ENCODE measurements around the gene AFF3. TPM values are rescaled to one million over a fixed set of nuclear protein-coding genes. Genes with fewer than 3 reads are reported as not detected.

The AFF3 gene
- total and polyA plus RNA-seq, 10 of the 15 experiments (the other 5 are each of a cell fraction or from before 2014, with no cell fraction given) = 0.26 to 5.5 (median 3.0) TPM

DNA sequence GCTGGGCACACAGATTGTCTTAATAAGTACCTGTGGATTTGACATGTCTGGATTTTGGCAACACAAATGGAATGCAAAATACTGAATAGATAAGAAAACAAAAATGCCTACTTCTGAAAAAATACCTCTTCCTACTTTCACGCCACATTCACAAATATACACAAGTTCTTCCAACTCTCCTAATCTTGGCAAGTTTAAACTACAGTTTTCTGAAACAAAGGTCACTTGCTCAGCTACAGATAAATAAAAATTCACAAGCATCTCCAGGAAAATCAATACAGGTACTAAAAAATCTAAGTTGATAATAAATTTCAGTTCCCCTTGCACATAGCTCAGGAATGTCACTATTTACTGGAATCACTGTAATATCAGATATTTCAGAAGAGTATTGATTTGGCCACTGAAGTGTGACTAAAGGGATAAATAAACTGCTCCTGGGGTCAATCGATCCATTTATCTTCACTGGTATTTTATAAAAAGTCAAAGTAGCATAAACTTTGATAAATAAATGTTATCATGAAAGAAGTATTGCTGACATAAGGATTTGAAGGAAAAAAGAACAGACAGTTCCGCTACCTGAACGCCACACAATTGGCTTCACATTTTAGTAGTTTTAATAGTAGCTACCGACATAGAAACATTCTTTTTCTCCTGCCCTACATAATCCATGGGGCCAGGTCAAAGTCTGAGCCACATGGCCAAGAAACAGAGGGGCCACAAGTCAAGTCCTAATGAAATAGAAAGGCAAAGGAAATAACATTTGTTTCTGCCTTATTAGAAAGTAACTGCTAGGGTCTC, 243.1 kb downstream of the AFF3 start:
- WGBS (ENCODE audit: insufficient coverage, insufficient replicate concordance, low lambda C conversion rate, missing lambda C conversion rate) = 32% methylated on average over 5 of the region's 5 CpGs
- Histone ChIP-seq H3K9me3 (replicated peaks; ENCODE audit: control insufficient read depth, insufficient read depth, low read length) (no peaks in the 10 kb centered on the region), H3K27ac (ENCODE audit: control insufficient read depth, insufficient read depth) (no peak overlapping the region), H3K79me2 (ENCODE audit: control insufficient read depth, insufficient read depth, low read length) (no peaks in the 10 kb centered on the region), H2AFZ (ENCODE audit: control insufficient read depth, low read depth, low read length) (no peak overlapping the region), H3K4me3 (no peak overlapping the region), H3K27me3 (replicated peaks in 1 of 2; ENCODE audit: control insufficient read depth in 2 of 2, insufficient read depth in 2 of 2, low read length in 1 of 2) (no peaks in the 10 kb centered on the region; a peak in 1 of 4 replicates), H3K4me1 (ENCODE audit: control insufficient read depth, insufficient read depth, low read length) (no peaks in the 10 kb centered on the region), H3K9ac (ENCODE audit: control insufficient read depth, insufficient read depth, low read length) (no peak overlapping the region), H3K36me3 (ENCODE audit: control insufficient read depth in 2 of 2, insufficient read depth in 2 of 2, low read length in 1 of 2) (no peaks in the 10 kb centered on the region), H4K20me1 (ENCODE audit: control insufficient read depth, insufficient read depth) (no peaks in the 10 kb centered on the region), H3K4me2 (ENCODE audit: control insufficient read depth, insufficient read depth) (no peak overlapping the region)
- in situ Hi-C loops (cut with MboI) (loop anchor here (5.0 kb wide), 1 partner anchor 48 kb away; no protein-coding TSS in a partner anchor), intact Hi-C loops (cut with micrococcal nuclease; ENCODE audit: unreplicated experiment) (no loop called here)
- ChIA-PET SMC1A (ENCODE audit: uncharacterized antibody, unreplicated experiment) (interaction anchor here (1.2 kb wide), 1 partner anchor 13 kb away, joined by 3 read pairs; no protein-coding TSS in a partner anchor), CTCF (no interaction called here), RAD21 (ENCODE audit: unreplicated experiment) (no interaction called here), POLR2A (no interaction called here)
- TF ChIP-seq, protein P1, sequence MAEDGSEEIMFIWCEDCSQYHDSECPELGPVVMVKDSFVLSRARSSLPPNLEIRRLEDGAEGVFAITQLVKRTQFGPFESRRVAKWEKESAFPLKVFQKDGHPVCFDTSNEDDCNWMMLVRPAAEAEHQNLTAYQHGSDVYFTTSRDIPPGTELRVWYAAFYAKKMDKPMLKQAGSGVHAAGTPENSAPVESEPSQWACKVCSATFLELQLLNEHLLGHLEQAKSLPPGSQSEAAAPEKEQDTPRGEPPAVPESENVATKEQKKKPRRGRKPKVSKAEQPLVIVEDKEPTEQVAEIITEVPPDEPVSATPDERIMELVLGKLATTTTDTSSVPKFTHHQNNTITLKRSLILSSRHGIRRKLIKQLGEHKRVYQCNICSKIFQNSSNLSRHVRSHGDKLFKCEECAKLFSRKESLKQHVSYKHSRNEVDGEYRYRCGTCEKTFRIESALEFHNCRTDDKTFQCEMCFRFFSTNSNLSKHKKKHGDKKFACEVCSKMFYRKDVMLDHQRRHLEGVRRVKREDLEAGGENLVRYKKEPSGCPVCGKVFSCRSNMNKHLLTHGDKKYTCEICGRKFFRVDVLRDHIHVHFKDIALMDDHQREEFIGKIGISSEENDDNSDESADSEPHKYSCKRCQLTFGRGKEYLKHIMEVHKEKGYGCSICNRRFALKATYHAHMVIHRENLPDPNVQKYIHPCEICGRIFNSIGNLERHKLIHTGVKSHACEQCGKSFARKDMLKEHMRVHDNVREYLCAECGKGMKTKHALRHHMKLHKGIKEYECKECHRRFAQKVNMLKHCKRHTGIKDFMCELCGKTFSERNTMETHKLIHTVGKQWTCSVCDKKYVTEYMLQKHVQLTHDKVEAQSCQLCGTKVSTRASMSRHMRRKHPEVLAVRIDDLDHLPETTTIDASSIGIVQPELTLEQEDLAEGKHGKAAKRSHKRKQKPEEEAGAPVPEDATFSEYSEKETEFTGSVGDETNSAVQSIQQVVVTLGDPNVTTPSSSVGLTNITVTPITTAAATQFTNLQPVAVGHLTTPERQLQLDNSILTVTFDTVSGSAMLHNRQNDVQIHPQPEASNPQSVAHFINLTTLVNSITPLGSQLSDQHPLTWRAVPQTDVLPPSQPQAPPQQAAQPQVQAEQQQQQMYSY (CRISPR knock-in tag; IDR thresholded peaks at IDR 0.05) = no peak
- TF ChIP-seq HDAC2 (IDR thresholded peaks at IDR 0.05) = no peak
- TF ChIP-seq BMI1 (IDR thresholded peaks at IDR 0.05; ENCODE audit: borderline replicate concordance) = no peak
- no peak for TF ChIP-seq CREM (IDR thresholded peaks at IDR 0.05; ENCODE audit: low read depth)
- no peak for TF ChIP-seq EZH2 (IDR thresholded peaks at IDR 0.05; ENCODE audit: borderline replicate concordance, control insufficient read depth, low read depth, low read length)
- no peak for TF ChIP-seq TARDBP (IDR thresholded peaks at IDR 0.05; ENCODE audit: borderline replicate concordance)
- no peak for TF ChIP-seq CREB1 (IDR thresholded peaks at IDR 0.05; ENCODE audit: low read depth)
- no peak for TF ChIP-seq RBBP5 (conservative IDR thresholded peaks at IDR 0.05)
- no peak for TF ChIP-seq RAD51 (IDR thresholded peaks at IDR 0.05)
- TF ChIP-seq IRF4 (IDR thresholded peaks at IDR 0.05; ENCODE audit: low read depth, low read length) = no peak
- TF ChIP-seq NFYB (IDR thresholded peaks at IDR 0.05; ENCODE audit: insufficient read depth, low read depth, low read length) = no peak
- TF ChIP-seq ZNF207 (IDR thresholded peaks at IDR 0.05; ENCODE audit: borderline replicate concordance) = no peak
- no peak for TF ChIP-seq SUZ12 (IDR thresholded peaks at IDR 0.05; ENCODE audit: unreplicated experiment)
- DNase-seq (ENCODE audit: low read depth, low spot score) = no peak
- no peak for ATAC-seq
- no TSS peak for BruUV-seq (replicated peaks)
- FAIRE-seq = no peak

Data from GM12878 (cell line).